Loucy (cell line): ENCODE results near the gene POLR2J.
"Not testable (repeated sequence)": the region's sequence is repeated elsewhere in the genome, so short reads cannot be mapped to it uniquely, and the experiment has no call there.

Source experiments
- EZH2phosphoT487 ChIP-seq: fragments of 200-600 bp; IDR thresholded peaks from 2 replicates; pipeline ENCODE4 v1.6.1; 2018; ENCODE audit warnings: antibody characterized with exemption, mild to moderate bottlenecking, moderate library complexity, borderline replicate concordance
- TF ChIP-seq, protein P1 (sequence below): fragments of 200-600 bp; sonication (generic); conservative IDR thresholded peaks from 2 replicates; pipeline ENCODE4 v1.5.1; 2014; ENCODE audit warnings: mild to moderate bottlenecking, antibody characterized with exemption, low read length

DNA sequence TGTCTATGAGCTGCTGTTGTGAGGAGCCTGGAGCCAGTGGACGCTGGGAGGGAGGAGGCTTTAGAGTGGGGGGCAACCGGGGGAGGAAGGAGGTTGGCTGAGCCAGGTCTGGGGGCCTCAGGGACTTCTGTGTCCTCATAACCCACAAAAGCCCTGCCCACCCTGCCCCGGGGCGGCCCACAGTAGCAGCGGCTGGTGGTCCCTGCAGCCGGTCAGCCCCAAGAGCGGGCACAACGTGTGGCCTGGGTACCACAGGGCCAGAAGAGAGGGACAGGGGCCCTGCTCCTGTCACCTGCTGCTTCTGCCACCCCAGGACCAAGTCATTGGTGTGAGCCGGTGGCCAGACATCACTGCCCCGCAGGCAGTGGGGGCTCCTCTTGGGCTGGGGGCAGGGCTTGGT lies 3.2 kb upstream of the POLR2J start:
- TF ChIP-seq, protein P1, sequence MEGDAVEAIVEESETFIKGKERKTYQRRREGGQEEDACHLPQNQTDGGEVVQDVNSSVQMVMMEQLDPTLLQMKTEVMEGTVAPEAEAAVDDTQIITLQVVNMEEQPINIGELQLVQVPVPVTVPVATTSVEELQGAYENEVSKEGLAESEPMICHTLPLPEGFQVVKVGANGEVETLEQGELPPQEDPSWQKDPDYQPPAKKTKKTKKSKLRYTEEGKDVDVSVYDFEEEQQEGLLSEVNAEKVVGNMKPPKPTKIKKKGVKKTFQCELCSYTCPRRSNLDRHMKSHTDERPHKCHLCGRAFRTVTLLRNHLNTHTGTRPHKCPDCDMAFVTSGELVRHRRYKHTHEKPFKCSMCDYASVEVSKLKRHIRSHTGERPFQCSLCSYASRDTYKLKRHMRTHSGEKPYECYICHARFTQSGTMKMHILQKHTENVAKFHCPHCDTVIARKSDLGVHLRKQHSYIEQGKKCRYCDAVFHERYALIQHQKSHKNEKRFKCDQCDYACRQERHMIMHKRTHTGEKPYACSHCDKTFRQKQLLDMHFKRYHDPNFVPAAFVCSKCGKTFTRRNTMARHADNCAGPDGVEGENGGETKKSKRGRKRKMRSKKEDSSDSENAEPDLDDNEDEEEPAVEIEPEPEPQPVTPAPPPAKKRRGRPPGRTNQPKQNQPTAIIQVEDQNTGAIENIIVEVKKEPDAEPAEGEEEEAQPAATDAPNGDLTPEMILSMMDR: not testable (repeated sequence)
- TF ChIP-seq EZH2phosphoT487: not testable (repeated sequence)
